Peyer's patch (tissue), 4 donors: ENCODE results near the gene MBNL2. TPM values are rescaled to one million over a fixed set of nuclear protein-coding genes. Genes with fewer than 3 reads are reported as not detected.

Experiments used
- DNase-seq, 3 donors: peaks; one replicate each; pipeline ENCODE4 v3.0.0-alpha.2; 2017 to 2019
- H3K27ac ChIP-seq, 4 donors: fragments of 200-600 bp; sonication (generic); one replicate each; pipeline ENCODE4 v1.5.1; 2016 to 2019
- H3K27me3 ChIP-seq, 2 donors: fragments of 200-600 bp; sonication (generic); one replicate each; pipeline ENCODE4 v1.5.1; 2019
- H3K36me3 ChIP-seq, 3 donors: fragments of 200-600 bp; sonication (generic); one replicate each; pipeline ENCODE4 v1.5.1; 2016 to 2019
- H3K4me1 ChIP-seq, 4 donors: fragments of 200-600 bp; sonication (generic); one replicate each; pipeline ENCODE4 v1.5.1; 2016 to 2019
- H3K4me3 ChIP-seq, 4 donors: fragments of 200-600 bp; sonication (generic); 1 replicate in 3 of 4; 2 replicates in 1 of 4; pipeline ENCODE4 v1.5.1; 2016 to 2019; ENCODE audit warnings: mild to moderate bottlenecking in 1 of 4
- H3K9me3 ChIP-seq, 4 donors: fragments of 200-600 bp; sonication (generic); one replicate each; pipeline ENCODE4 v1.5.1; 2016 to 2019; ENCODE audit warnings: mild to moderate bottlenecking in 1 of 4
- POLR2A ChIP-seq, 2 donors: fragments of 450-650 bp; IDR thresholded peaks; one replicate each; pipeline ENCODE4 v1.5.1; 2017; ENCODE audit warnings: antibody characterized with exemption in 2 of 2, mild to moderate bottlenecking in 2 of 2, moderate library complexity in 2 of 2
- total RNA-seq, 4 donors: library from RNA; depleted of rRNA; stranded (reverse); fragments of >200 nt; gene quantifications; one replicate each; pipeline ENCODE4 v1.1.0, GENCODE V29; 2016
- TF ChIP-seq, protein P1 (sequence below), 6 experiments: fragments of 450-650 bp in 4 of 6; fragments of 200-600 bp in 2 of 6; sonication (generic) in 1 of 6; IDR thresholded peaks; one replicate each; pipeline ENCODE4 v1.5.1; 2017 to 2019; ENCODE audit warnings: antibody characterized with exemption in 6 of 6, mild to moderate bottlenecking in 3 of 6, moderate library complexity in 1 of 6

Gene MBNL2
- total RNA-seq, 4 donors from 2014 or later = 27.0 to 44.6 (median 36.3) TPM

- TF ChIP-seq POLR2A (IDR thresholded peaks at IDR 0.05) = no peak
- H3K9me3 ChIP-seq = no peaks in the 10 kb centered on the region
- no peak for DNase-seq
- H3K36me3 ChIP-seq = no peaks in the 10 kb centered on the region
- H3K27ac ChIP-seq = peak overlapping the region in 3 of 4 donors; percentile 0 to 10 (median 3)
- H3K4me1 ChIP-seq = peaks cover 0 to 9% (median 0%) of the 10 kb centered on the region in 4 donors
- H3K27me3 ChIP-seq = no peaks in the 10 kb centered on the region
- H3K4me3 ChIP-seq = no peak overlapping the region
These were observed 27.8 kb downstream of the MBNL2 start for GRCh38 chr13:97249796-97250495.

DNA sequence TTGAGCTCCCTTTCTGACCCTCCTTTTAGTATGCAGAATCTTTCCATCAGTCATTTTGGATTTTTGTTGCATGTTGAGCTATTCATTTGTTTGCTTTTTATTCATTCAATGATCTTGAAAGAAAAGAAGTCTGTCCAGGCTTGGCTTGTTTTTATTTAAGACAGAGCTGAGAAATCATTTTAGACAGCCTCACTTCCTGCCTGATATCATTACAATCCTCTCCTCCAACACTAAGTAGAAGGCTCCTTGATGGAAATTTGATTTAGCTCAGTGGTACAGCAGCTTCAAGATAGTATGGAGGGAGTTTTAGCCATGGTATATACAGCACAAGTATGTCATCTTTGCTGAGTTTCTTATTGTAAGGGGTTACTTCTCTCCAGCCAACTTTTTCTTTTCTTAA lies 28.4 kb downstream of the MBNL2 start:
- DNase-seq = no peak
- Histone ChIP-seq H3K27me3 (no peaks in the 10 kb centered on the region), H3K27ac (peak overlapping the region in 1 of 4 donors; percentile 33), H3K9me3 (no peaks in the 10 kb centered on the region), H3K4me1 (peaks cover 0 to 10% (median 0%) of the 10 kb centered on the region in 4 donors), H3K36me3 (no peaks in the 10 kb centered on the region), H3K4me3 (no peak overlapping the region)
- TF ChIP-seq, protein P1, sequence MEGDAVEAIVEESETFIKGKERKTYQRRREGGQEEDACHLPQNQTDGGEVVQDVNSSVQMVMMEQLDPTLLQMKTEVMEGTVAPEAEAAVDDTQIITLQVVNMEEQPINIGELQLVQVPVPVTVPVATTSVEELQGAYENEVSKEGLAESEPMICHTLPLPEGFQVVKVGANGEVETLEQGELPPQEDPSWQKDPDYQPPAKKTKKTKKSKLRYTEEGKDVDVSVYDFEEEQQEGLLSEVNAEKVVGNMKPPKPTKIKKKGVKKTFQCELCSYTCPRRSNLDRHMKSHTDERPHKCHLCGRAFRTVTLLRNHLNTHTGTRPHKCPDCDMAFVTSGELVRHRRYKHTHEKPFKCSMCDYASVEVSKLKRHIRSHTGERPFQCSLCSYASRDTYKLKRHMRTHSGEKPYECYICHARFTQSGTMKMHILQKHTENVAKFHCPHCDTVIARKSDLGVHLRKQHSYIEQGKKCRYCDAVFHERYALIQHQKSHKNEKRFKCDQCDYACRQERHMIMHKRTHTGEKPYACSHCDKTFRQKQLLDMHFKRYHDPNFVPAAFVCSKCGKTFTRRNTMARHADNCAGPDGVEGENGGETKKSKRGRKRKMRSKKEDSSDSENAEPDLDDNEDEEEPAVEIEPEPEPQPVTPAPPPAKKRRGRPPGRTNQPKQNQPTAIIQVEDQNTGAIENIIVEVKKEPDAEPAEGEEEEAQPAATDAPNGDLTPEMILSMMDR (IDR thresholded peaks at IDR 0.05) = no peak
- TF ChIP-seq POLR2A (IDR thresholded peaks at IDR 0.05) = no peak

DNA sequence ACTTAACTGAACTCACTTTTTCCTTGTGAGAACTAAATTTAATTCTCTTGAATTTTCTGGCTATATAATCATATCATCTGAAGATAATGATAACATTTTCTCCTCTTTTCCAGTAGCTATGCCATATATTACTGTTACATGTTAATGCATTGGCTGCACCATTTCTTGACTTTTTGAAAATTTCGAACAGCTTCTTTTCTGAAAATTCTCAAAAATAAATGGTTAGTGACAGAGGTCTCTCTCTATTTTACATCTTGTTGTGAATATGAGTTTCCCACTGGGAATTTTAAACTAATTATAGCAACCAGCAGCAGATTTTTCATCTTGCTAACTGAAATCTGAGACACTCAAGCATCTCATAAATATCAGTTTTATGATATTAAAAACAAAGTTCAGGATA lies 30.6 kb downstream of the MBNL2 start:
- Histone ChIP-seq H3K9me3 (no peaks in the 10 kb centered on the region), H3K36me3 (no peaks in the 10 kb centered on the region), H3K4me3 (no peak overlapping the region), H3K4me1 (peaks cover 0 to 31% (median under 1%) of the 10 kb centered on the region in 4 donors), H3K27me3 (no peaks in the 10 kb centered on the region), H3K27ac (no peak overlapping the region)
- no peak for TF ChIP-seq POLR2A (IDR thresholded peaks at IDR 0.05)
- TF ChIP-seq, protein P1 (IDR thresholded peaks at IDR 0.05) = no peak
- DNase-seq = no peak

GRCh38 chr13:97253581-97254293 lies 31.6 kb downstream of the MBNL2 start:
- H3K27ac ChIP-seq = no peak overlapping the region
- TF ChIP-seq, protein P1 (IDR thresholded peaks at IDR 0.05) = no peak
- no peak for TF ChIP-seq POLR2A (IDR thresholded peaks at IDR 0.05)
- H3K36me3 ChIP-seq = no peaks in the 10 kb centered on the region
- no peak overlapping the region for H3K4me3 ChIP-seq
- DNase-seq = no peak
- H3K9me3 ChIP-seq = no peaks in the 10 kb centered on the region
- peaks cover 0 to 38% (median 2%) of the 10 kb centered on the region in 4 donors for H3K4me1 ChIP-seq
- no peaks in the 10 kb centered on the region for H3K27me3 ChIP-seq

DNA sequence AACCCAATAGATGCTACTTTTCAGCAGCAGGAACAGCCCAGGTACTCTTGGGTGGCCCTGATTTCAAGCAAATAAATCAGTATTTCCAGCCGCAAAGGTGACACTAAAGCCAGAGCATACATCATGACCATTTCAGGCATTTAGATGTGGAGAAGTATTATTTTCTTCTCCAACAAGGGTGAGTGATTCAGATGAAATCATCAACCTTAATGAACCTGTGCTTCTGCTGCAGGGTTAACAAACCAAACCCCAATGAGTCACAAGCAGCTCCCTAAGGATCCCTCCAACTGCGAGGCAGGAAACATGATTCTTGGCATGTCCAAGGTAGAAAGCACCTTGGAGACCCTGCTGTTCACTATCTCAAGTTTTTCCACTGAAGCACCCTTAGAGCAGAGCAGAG lies 32.7 kb downstream of the MBNL2 start:
- DNase-seq = no peak
- H3K9me3 ChIP-seq = no peaks in the 10 kb centered on the region
- no peaks in the 10 kb centered on the region for H3K36me3 ChIP-seq
- H3K4me1 ChIP-seq = peaks cover 0 to 49% (median 2%) of the 10 kb centered on the region in 4 donors
- no peak overlapping the region for H3K27ac ChIP-seq
- TF ChIP-seq, protein P1 (IDR thresholded peaks at IDR 0.05) = no peak
- no peak for TF ChIP-seq POLR2A (IDR thresholded peaks at IDR 0.05)
- H3K4me3 ChIP-seq = no peak overlapping the region
- H3K27me3 ChIP-seq = no peaks in the 10 kb centered on the region

DNA sequence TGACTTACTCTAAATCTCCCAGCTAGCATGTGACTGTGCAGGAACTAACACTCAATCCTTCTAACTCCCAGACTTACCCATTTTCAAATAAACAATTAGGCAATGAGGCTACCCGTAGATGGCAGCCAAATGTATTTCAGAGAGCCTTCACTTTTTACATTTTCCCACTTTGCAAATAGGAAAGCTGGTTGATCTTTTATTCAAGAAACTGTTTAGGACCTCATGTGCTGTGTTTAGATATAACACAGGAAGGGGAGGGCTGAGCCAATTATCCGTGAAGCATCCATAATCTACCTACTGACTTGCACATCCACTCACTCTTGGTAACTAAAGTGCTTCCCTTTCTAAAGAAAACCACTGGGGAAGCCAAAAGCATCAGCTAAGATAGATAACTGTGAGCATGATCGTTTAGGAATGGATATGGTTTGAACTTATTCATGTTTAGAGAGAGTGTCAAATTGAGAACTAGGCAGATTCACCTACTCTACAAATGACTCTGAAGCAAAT lies 33.4 kb downstream of the MBNL2 start:
- peak overlapping the region in 2 of 4 donors; percentile 7 to 56 for H3K27ac ChIP-seq
- TF ChIP-seq POLR2A (IDR thresholded peaks at IDR 0.05) = no peak
- TF ChIP-seq, protein P1 (IDR thresholded peaks at IDR 0.05) = no peak
- H3K27me3 ChIP-seq = no peaks in the 10 kb centered on the region
- no peak for DNase-seq
- no peak overlapping the region for H3K4me3 ChIP-seq
- no peaks in the 10 kb centered on the region for H3K36me3 ChIP-seq
- peaks cover 0 to 57% (median 3%) of the 10 kb centered on the region in 4 donors for H3K4me1 ChIP-seq
- H3K9me3 ChIP-seq = no peaks in the 10 kb centered on the region
